Amniotic stem cell (primary cell): Measurements from ENCODE around the gene RAB11FIP3.

Source experiments
- DNase-seq: peaks from one replicate; lab custom pipeline; 2025; lab: John Stamatoyannopoulos, UW

RAB11FIP3 gene

DNA sequence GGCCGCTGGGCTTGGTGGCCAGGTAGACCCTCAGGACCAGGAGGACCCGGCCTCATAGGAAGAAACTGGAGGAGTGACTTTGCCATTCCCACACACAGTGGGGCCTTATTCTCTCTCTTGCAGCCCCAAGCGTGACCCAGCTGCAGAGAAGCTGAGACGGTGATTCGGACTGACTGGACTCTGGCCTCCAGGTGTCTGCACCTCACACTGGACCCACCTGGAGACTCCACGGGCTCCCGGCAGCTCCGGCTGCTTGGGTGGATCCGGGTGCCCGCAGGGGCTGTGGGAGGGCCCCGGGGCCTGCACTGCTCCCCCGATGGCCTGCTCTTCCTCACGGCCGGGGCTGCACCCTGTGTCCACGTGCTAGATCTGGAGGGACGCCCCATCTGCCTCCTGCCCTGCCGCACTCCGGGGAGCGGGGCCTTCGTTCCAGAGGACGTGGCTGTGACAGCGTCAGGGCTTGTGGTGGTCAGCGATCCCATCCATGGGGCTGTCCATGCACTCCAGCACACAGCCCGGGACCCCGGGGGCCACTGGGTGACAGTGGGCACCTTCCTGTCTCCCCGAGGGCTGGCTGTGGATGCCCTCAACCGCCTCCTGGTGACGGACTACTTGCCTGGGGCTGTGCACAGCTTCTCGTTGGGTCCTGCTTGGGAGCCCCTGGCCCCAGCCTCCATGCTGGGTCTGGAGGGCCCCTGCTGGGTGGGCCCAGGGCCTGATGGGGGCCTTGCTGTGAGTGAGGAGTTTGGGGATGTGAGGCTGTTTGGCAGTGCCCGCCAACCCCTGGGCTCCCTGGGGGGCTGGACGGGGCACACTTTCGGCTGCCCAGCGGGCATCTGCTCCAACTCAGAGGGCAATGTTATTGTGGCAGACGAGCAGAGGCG is 142.2 kb downstream of the RAB11FIP3 start:
- DNase-seq = no peak

DNA sequence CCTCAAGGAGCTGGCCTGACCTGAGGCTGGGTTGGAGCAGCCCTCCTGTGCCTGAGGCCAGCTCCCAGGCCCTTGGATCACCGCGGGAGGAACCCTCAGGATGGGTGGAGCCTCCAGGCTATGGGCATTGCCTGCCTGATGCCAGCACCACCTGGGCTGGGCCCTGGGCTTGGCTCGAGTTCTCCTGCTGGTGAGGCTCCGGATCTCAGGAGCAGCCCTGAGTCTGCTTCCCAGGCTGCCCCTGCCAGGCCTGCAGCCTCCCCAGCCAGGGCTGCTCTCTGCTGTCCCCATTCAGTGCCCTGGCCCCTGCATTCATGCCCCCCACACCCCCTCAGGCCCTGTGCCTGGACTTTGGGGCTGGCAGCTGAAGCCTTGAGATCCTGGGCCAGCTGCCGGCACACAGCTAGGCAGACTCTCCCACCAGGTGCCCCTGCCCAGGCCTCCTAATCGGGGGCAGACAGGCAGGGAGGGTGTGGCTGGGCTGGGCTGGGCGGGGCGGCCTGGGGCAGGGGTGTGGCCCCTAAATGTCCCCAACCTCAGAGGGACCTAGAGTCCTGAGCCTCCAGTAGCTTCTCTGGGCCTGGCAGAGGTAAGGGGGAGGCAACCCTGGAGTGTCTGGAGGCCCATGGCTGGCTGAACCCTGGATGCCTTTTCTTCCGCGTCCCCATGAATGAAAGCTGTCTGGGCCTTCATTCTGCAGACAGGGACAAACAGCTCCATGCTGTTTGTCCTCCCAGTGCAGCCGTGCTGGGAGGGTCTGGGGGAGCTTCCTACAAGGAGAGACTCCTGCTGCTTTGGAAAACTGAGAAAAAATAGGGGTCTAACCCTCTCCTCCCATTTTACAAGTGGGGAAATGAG is 143.2 kb downstream of the RAB11FIP3 start:
- DNase-seq = no peak

DNA sequence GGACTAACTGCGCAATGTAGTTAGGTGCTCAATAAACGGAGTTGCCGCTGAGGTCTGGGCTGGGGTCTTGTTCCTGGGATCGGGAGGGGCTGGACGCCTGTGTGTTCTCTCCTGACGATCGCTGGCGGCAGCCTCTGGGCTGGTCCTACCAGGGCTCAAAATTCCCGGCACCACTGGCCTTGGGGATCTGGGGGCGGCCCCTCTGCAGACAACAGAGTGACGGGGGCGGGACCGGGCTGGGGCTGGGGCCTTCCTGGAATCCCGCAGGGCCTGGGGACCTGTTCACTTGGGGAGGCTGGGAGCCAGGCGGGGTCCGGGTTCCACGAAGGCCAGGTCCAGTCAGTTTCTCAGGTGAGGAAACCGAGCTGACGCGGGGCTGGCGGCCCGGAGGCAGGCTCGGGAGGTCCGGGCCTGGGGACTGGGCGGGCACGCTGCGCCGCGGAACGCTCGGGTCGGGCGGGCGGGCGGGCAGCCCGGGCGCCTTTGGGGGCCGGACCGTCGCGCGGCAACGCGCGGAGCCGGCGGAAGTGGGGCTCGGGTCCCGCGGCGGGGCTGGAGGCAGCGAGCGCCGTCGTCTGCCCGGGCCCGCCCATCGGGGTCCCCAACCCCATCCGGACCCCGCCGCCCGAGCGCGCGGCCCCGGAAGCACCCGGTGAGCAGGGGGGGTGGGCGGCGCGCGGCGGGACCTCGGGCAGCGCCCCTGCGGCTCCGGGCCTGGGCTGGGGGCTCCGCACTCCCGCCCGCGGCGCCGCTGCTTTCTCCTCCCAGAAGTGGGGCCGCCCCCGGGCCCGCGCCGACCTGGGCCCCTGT is 144.2 kb downstream of the RAB11FIP3 start, which contains the start of gene PIGQ:
PIGQ (plus strand) TSS at position 524 of the 810 bp plus-strand sequence. CDS start 4,107 bp downstream, outside the sequence.
- peak; percentile 56 for DNase-seq
